Endothelial cell of coronary artery (primary cell): ENCODE data around the gene GJA1. TPM values are rescaled to one million over a fixed set of nuclear protein-coding genes. Genes with fewer than 3 reads are reported as not detected.

ENCODE experiments used
- total RNA-seq: library from RNA; depleted of rRNA; stranded (reverse); fragments of >200 nt; gene quantifications from 2 replicates; pipeline ENCODE4 v1.2.3, GENCODE V29; 2014

The GJA1 gene
- total RNA-seq: 251 and 435 TPM in 2 replicates

GRCh38 chr6:121435444-121436069, at the start of gene GJA1:
Gene GJA1 (plus strand): TSS chr6:121435646. CDS start chr6:121446848, 11,202 bp downstream.

Other genes starting within 250 kb of the GJA1 start
- 4.2 and 6.3 TPM in 2 replicates for gene TBC1D32, start 101.2 kb upstream of the GJA1 start, total RNA-seq